Thyroid gland (tissue), 4 donors: Measurements from ENCODE around the gene AFF3. TPM values are rescaled to one million over a fixed set of nuclear protein-coding genes. Genes with fewer than 3 reads are reported as not detected.

Experiments
- DNase-seq, 2 donors: peaks; one replicate each; pipeline ENCODE4 v3.0.0-alpha.2; 2019
- H3K27ac ChIP-seq, 3 donors: fragments of 200-600 bp; sonication (generic); 1 replicate in 2 of 3; 2 replicates in 1 of 3; pipeline ENCODE4 v1.5.1; 2016 to 2019; ENCODE audit warnings: mild to moderate bottlenecking in 1 of 3, moderate library complexity in 1 of 3
- H3K27me3 ChIP-seq: fragments of 200-600 bp; sonication (generic); one replicate; pipeline ENCODE4 v1.5.1; 2019
- H3K36me3 ChIP-seq, 2 donors: fragments of 200-600 bp; sonication (generic); one replicate each; pipeline ENCODE4 v1.5.1; 2016 to 2019
- H3K4me1 ChIP-seq, 2 donors: fragments of 200-600 bp; sonication (generic); one replicate each; pipeline ENCODE4 v1.5.1; 2017 to 2019
- H3K4me3 ChIP-seq, 3 donors: fragments of 200-600 bp; sonication (generic); replicated peaks in 1 of 3; 1 replicate in 2 of 3; 2 replicates in 1 of 3; pipeline ENCODE4 v1.5.1; 2016; ENCODE audit warnings: mild to moderate bottlenecking in 1 of 3
- H3K9me3 ChIP-seq: fragments of 200-600 bp; sonication (generic); one replicate; pipeline ENCODE4 v1.5.1; 2017
- POLR2A ChIP-seq, 2 donors: fragments of 450-650 bp; IDR thresholded peaks; one replicate each; pipeline ENCODE4 v1.6.1; 2017; ENCODE audit warnings: antibody characterized with exemption in 2 of 2, mild to moderate bottlenecking in 2 of 2, moderate library complexity in 1 of 2
- WGBS, 2 donors: methylation state at CpG; one replicate each; pipeline ENCODE4 v1.1.5; 2017; 5-methylcytosine and 5-hydroxymethylcytosine counted together
- intact Hi-C: fragments of 100-400 bp; cut with DNase I; formaldehyde crosslinking; loops from one replicate; pipeline ENCODE4 v1.15.1; 2023
- total RNA-seq, 4 donors: library from RNA; depleted of rRNA; stranded (reverse); fragments of >200 nt; gene quantifications; one replicate each; pipeline ENCODE4 v1.2.3, GENCODE V29; 2016
- TF ChIP-seq, protein P1 (sequence below), 6 experiments: fragments of 200-600 bp in 3 of 6; fragments of 450-650 bp in 3 of 6; sonication (generic) in 3 of 6; IDR thresholded peaks; one replicate each; pipeline ENCODE4 v1.5.1; 2016 to 2019; ENCODE audit warnings: antibody characterized with exemption in 6 of 6, mild to moderate bottlenecking in 2 of 6, inconsistent platforms in 1 of 6, moderate library complexity in 1 of 6

Gene AFF3
- total RNA-seq, 4 donors from 2014 or later = 0.54 to 2.6 (median 1.1) TPM

DNA sequence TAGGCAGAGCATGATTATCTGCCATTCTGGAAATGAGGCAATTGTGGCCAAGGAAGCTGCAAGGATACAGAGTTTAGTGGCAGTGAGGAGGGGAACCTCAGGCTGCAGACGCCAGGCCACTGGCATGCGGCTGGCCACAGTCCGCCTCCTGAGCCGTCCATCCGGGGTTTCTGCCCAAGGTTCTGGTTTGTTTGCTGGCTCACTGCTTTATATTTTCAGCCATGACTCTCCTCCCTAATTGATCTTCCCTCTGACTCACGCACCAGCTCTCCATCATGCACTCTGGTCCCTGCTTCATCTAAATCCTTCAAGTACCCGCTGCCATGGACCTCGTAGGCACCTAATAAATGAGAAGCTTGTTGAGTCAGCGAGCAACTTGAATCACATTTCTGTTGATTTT is 544.8 kb downstream of the AFF3 start:
- WGBS, 2 donors = 86 to 91% methylated on average over 9 of the region's 9 CpGs
- H3K36me3 ChIP-seq = no peaks in the 10 kb centered on the region
- no peak overlapping the region for H3K27ac ChIP-seq
- no peaks in the 10 kb centered on the region for H3K4me1 ChIP-seq
- no peak overlapping the region for H3K4me3 ChIP-seq
- H3K9me3 ChIP-seq = no peaks in the 10 kb centered on the region
- no peak for DNase-seq
- TF ChIP-seq, protein P1, sequence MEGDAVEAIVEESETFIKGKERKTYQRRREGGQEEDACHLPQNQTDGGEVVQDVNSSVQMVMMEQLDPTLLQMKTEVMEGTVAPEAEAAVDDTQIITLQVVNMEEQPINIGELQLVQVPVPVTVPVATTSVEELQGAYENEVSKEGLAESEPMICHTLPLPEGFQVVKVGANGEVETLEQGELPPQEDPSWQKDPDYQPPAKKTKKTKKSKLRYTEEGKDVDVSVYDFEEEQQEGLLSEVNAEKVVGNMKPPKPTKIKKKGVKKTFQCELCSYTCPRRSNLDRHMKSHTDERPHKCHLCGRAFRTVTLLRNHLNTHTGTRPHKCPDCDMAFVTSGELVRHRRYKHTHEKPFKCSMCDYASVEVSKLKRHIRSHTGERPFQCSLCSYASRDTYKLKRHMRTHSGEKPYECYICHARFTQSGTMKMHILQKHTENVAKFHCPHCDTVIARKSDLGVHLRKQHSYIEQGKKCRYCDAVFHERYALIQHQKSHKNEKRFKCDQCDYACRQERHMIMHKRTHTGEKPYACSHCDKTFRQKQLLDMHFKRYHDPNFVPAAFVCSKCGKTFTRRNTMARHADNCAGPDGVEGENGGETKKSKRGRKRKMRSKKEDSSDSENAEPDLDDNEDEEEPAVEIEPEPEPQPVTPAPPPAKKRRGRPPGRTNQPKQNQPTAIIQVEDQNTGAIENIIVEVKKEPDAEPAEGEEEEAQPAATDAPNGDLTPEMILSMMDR (IDR thresholded peaks at IDR 0.05) = no peak
- no peak for TF ChIP-seq POLR2A (IDR thresholded peaks at IDR 0.05)
- intact Hi-C loops = no loop called here
- no peaks in the 10 kb centered on the region for H3K27me3 ChIP-seq

DNA sequence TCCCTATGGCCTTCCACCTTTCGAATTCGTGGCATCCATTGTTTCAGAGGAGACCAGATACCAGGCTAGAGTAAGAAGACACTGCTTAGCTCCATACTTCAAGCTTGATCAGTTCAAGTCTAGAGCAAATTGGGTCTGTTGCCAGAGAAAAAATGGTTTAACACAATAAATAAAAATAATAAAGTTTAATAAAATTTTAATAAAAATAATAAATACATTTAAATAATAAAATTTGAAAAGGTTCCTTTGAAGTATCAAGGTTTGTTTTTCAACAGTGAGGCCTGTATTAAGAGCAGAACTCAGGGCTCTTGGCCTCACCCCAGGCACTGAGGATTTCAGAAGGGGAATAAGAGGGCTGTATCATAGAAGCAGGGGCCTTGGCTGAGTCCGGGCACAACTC is 547.0 kb downstream of the AFF3 start:
- intact Hi-C loops = no loop called here

DNA sequence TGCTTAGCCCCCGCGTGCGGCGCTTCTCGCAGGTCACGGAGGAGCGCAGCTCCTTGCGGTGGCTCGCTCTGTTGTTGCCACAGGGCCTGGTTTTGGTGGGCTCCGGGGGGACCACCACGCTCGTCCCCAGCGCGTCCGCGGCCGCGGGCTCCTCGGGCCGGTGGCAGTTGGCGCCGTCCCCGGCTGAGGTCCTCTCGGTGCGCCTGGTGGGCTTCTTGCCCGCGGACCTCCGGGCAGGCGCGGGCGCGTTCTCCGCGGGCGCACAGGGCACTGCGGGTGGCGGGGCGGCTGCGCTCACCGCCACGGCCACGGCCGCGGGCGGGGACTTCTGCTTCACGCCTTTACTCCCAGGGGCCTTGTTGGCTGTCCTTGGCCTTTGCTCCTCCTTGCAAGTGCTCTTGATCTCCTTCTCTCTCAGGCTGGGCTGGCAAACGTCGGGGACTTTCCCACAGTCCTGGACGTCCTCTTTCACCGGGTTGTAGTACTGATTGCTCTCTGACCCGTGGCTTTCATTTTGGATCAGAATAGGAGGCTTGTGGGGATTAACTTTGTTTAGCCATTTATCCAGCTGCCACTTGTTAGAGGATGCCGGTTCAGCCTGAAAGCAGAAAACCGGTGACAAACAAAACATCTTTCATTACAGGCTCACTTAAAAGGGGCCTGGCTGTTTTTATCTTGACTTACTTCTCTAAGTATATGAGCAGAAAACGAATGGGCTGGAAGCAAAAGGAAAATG is 548.5 kb downstream of the AFF3 start:
- Histone ChIP-seq H3K4me1 (no peaks in the 10 kb centered on the region), H3K36me3 (no peaks in the 10 kb centered on the region), H3K4me3 (no peak overlapping the region), H3K9me3 (no peaks in the 10 kb centered on the region), H3K27ac (no peak overlapping the region), H3K27me3 (no peaks in the 10 kb centered on the region)
- peak; percentile 39 to 53 for DNase-seq
- intact Hi-C loops = no loop called here
- WGBS, 2 donors = 51 to 72% methylated on average over 26 to 41 of the region's 54 CpGs
- TF ChIP-seq POLR2A (IDR thresholded peaks at IDR 0.05) = no peak
- TF ChIP-seq, protein P1 (IDR thresholded peaks at IDR 0.05) = no peak

More for the DNA sequence above, 547.0 kb downstream of the AFF3 start:
- DNase-seq = no peak
- H3K36me3 ChIP-seq = no peaks in the 10 kb centered on the region
- no peaks in the 10 kb centered on the region for H3K4me1 ChIP-seq
- no peak overlapping the region for H3K27ac ChIP-seq
- no peaks in the 10 kb centered on the region for H3K27me3 ChIP-seq
- H3K4me3 ChIP-seq = no peak overlapping the region
- TF ChIP-seq, protein P1 (IDR thresholded peaks at IDR 0.05) = no peak
- TF ChIP-seq POLR2A (IDR thresholded peaks at IDR 0.05) = no peak
- 92 to 96% methylated on average over 3 of the region's 3 CpGs for WGBS, 2 donors
- H3K9me3 ChIP-seq = no peaks in the 10 kb centered on the region

DNA sequence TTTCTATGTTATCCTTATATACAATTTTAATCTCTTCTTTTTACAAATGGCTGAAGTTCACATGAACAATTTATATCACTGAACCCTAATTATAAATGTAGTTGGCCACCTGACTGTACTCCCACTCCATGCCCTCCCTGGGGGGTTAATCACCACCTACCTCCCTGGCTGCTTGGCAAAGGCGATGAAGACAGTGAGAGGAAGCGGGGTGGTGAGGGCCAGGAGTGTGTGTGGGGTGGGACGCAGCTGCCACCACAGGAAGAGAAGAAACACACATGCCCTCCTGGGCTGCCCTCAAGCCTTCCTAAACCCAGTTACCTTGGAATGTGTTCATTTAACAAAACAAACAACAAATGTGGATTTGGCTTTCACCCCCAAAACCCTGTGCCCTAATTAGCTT is 565.6 kb downstream of the AFF3 start:
- Histone ChIP-seq H3K36me3 (no peaks in the 10 kb centered on the region), H3K27ac (no peak overlapping the region), H3K4me3 (no peak overlapping the region), H3K9me3 (no peaks in the 10 kb centered on the region), H3K4me1 (peaks cover 0 to 7% of the 10 kb centered on the region in 2 donors), H3K27me3 (no peaks in the 10 kb centered on the region)
- TF ChIP-seq, protein P1 (IDR thresholded peaks at IDR 0.05) = no peak
- no peak for TF ChIP-seq POLR2A (IDR thresholded peaks at IDR 0.05)
- 92 to 100% methylated on average over 3 of the region's 3 CpGs for WGBS, 2 donors
- DNase-seq = no peak
- intact Hi-C loops = no loop called here

DNA sequence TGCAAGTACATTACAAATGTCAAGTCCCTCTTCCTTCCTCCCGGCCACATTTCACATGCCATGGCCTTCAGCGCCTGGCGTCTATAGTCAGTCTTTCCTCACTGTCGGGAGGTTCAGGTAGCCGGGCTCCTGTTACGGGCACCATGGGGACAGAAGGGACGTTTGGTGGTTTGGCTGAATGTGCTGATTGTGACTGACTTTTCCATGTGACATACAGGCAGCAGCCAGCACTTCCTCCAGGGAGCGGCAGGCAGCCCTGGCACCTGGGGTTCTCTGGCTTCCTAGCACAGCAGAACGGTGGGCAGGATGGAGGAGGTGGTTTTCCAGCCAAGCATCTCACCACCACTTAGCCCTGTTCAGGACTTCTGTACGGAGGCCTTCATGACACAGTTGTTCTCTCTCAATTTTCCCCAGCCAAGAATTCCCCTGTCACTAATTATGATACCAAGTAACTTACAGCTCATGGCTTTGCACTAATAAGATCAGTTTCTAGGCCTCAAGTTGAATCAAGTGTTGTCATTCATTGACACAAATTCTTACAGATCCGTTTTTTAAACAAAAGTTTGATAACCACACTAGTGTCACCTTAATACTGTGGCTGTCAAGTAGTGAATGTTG is 568.6 kb downstream of the AFF3 start:
- TF ChIP-seq POLR2A (IDR thresholded peaks at IDR 0.05) = no peak
- TF ChIP-seq, protein P1 (IDR thresholded peaks at IDR 0.05) = no peak
- H3K27ac ChIP-seq = no peak overlapping the region
- no peak overlapping the region for H3K4me3 ChIP-seq
- 85 to 92% methylated on average over 11 of the region's 11 CpGs for WGBS, 2 donors
- H3K27me3 ChIP-seq = no peaks in the 10 kb centered on the region
- H3K9me3 ChIP-seq = no peaks in the 10 kb centered on the region
- H3K36me3 ChIP-seq = no peaks in the 10 kb centered on the region
- no peak for DNase-seq
- intact Hi-C loops = no loop called here
- peaks cover 0 to 7% of the 10 kb centered on the region in 2 donors for H3K4me1 ChIP-seq
